PC-3 (cell line): ENCODE data around the gene C1QTNF4. TPM values are rescaled to one million over a fixed set of nuclear protein-coding genes. Genes with fewer than 3 reads are reported as not detected.

Experiments
- ATAC-seq: fragments of 200-7000 bp; cut with Tn5 transposase; 2 replicates; pipeline ENCODE4 v1.9.1; 2020; ENCODE audit warnings: mild to moderate bottlenecking, moderate library complexity
- BruUV-seq: library from RNA; stranded (reverse); fragments of 400-500 nt; replicated peaks from 2 replicates; lab custom pipeline; 2021; lab: Mats Ljungman, UMichigan
- CTCF ChIA-PET: fragments of 300-600 bp; sonication (Branson Sonifier 250); formaldehyde crosslinking; loops from one replicate; lab custom pipeline; 2022; ENCODE audit warnings: antibody characterized with exemption; lab: Charles Lee
- POLR2A ChIA-PET: fragments of 300-600 bp; sonication (Branson Sonifier 250); formaldehyde crosslinking; loops from one replicate; lab custom pipeline; 2022; ENCODE audit warnings: antibody characterized with exemption; ENCODE audit not compliant: unreplicated experiment; lab: Charles Lee
- DNase-seq: peaks from one replicate; pipeline ENCODE4 v3.0.0-alpha.2; 2015
- H2AFZ ChIP-seq: fragments of 300-600 bp; sonication (generic); 2 replicates; pipeline ENCODE4 v1.6.0; 2016; ENCODE audit warnings: antibody characterized with exemption, low read length
- H3F3A ChIP-seq: fragments of 300-600 bp; sonication (generic); one replicate; pipeline ENCODE4 v1.6.0; 2017; ENCODE audit warnings: antibody characterized with exemption, low read length, control low read depth, mild to moderate bottlenecking; ENCODE audit not compliant: unreplicated experiment
- H3K27ac ChIP-seq: fragments of 300-600 bp; sonication (generic); 2 replicates; pipeline ENCODE4 v1.5.1; 2016; ENCODE audit warnings: mild to moderate bottlenecking, low read length
- H3K27me3 ChIP-seq: fragments of 300-600 bp; sonication (generic); 2 replicates; pipeline ENCODE4 v1.6.1; 2016; ENCODE audit warnings: low read length, mixed read lengths
- H3K36me3 ChIP-seq: fragments of 300-600 bp; sonication (generic); 2 replicates; pipeline ENCODE4 v1.6.1; 2016; ENCODE audit warnings: low read depth, mixed run types, low read length, mixed read lengths
- H3K4me1 ChIP-seq: fragments of 300-600 bp; sonication (generic); 2 replicates; pipeline ENCODE4 v1.5.1; 2016; ENCODE audit warnings: low read length; ENCODE audit not compliant: insufficient read depth
- H3K4me2 ChIP-seq: fragments of 300-600 bp; sonication (generic); 2 replicates; pipeline ENCODE4 v1.6.0; 2016; ENCODE audit warnings: low read length
- H3K4me3 ChIP-seq: fragments of 300-600 bp; sonication (generic); 2 replicates; pipeline ENCODE4 v1.5.1; 2016; ENCODE audit warnings: mild to moderate bottlenecking, low read length, mixed read lengths
- H3K79me2 ChIP-seq: fragments of 300-600 bp; sonication (generic); 2 replicates; pipeline ENCODE4 v1.6.1; 2017; ENCODE audit warnings: low read length, mixed read lengths
- H3K9ac ChIP-seq: fragments of 300-600 bp; sonication (generic); 2 replicates; pipeline ENCODE4 v1.6.0; 2016; ENCODE audit warnings: mild to moderate bottlenecking, low read length
- H3K9me2 ChIP-seq: fragments of 300-600 bp; sonication (generic); replicated peaks from 2 replicates; pipeline ENCODE4 v1.6.1; 2016; ENCODE audit warnings: mixed run types, low read length, mixed read lengths
- H3K9me3 ChIP-seq: fragments of 300-600 bp; sonication (generic); 2 replicates; pipeline ENCODE4 v1.6.1; 2016; ENCODE audit warnings: low read length, mixed read lengths
- H4K20me1 ChIP-seq: fragments of 300-600 bp; sonication (generic); 2 replicates; pipeline ENCODE4 v1.6.1; 2016; ENCODE audit warnings: low read length, mixed read lengths
- CTCF ChIP-seq: fragments of 300-600 bp; sonication (generic); conservative IDR thresholded peaks from 2 replicates; pipeline ENCODE4 v1.5.1; 2017; ENCODE audit warnings: antibody characterized with exemption, low read depth, mild to moderate bottlenecking, low read length
- EZH2 ChIP-seq: fragments of 300-600 bp; sonication (generic); IDR thresholded peaks from one replicate; pipeline ENCODE4 v1.6.1; 2017; ENCODE audit warnings: antibody characterized with exemption, mild to moderate bottlenecking, low read length; ENCODE audit not compliant: unreplicated experiment
- EZH2phosphoT487 ChIP-seq: fragments of 300-600 bp; sonication (generic); IDR thresholded peaks from 2 replicates; pipeline ENCODE4 v1.6.1; 2018; ENCODE audit warnings: mild to moderate bottlenecking, antibody characterized with exemption, low read length, borderline replicate concordance
- intact Hi-C: fragments of 100-400 bp; cut with micrococcal nuclease; formaldehyde crosslinking; loops from 2 replicates; pipeline ENCODE4 v1.9.0; 2023
- total RNA-seq: library from RNA; depleted of rRNA; stranded (reverse); fragments of >200 nt; gene quantifications from 2 replicates; pipeline ENCODE4 v1.2.3, GENCODE V29; 2014

C1QTNF4 gene
- total RNA-seq, 1 experiment from 2014 or later, result not detected

DNA sequence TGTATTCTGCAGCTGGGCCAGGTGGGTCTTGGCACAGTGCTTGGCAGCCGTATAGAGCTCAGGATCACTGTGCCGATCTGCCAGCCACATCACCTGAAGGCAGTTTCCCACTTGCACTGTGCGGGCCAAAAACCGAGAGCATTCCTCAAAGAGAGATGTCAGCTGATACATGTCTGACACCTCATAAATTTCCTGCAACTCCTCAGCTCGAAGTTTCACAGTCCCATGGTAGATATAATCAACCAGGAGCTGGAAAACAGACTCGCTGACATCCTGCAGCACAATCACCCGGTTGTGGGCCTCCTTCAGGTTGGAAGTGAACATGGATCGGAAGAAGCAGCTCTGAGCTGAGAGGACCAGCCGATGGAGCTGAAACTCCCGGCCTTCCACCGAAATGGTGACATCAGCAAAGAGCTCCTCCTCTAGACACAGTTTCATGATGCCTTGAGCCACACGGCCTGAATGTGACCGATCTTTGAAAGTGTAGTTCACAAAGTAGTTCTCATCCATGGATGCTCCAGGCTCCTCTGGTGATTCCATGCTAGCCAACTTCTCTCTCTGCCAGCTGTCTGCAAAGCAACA is 16.7 kb downstream of the C1QTNF4 start:
- BruUV-seq, result no TSS peak
- no peaks in the 10 kb centered on the region for H4K20me1 ChIP-seq
- TF ChIP-seq CTCF, result no peak
- no peak for TF ChIP-seq EZH2
- TF ChIP-seq EZH2phosphoT487, result no peak
- H3K79me2 ChIP-seq, result peaks cover 43% of the 10 kb centered on the region
- POLR2A ChIA-PET, result no interaction called here
- H3K27ac ChIP-seq, result no peak overlapping the region
- CTCF ChIA-PET, result no interaction called here
- intact Hi-C loops, result no loop called here
- H3K9ac ChIP-seq, result 0 out of 2 replicates have a peak overlapping the region, but pooled peaks have one; percentile 97
- H3F3A ChIP-seq, result no peaks in the 10 kb centered on the region
- H3K27me3 ChIP-seq, result no peaks in the 10 kb centered on the region
- DNase-seq (no peak), ATAC-seq (no peak)
- H3K4me2 ChIP-seq, result peak overlapping the region; percentile 91
- no peaks in the 10 kb centered on the region for H3K9me3 ChIP-seq
- peaks cover 15% of the 10 kb centered on the region for H3K4me1 ChIP-seq
- no peaks in the 10 kb centered on the region for H3K9me2 ChIP-seq
- no peak overlapping the region for H2AFZ ChIP-seq
- peak overlapping the region; percentile 95; the same call in 1 of the 2 replicates for H3K4me3 ChIP-seq
- peaks cover 32% of the 10 kb centered on the region for H3K36me3 ChIP-seq

DNA sequence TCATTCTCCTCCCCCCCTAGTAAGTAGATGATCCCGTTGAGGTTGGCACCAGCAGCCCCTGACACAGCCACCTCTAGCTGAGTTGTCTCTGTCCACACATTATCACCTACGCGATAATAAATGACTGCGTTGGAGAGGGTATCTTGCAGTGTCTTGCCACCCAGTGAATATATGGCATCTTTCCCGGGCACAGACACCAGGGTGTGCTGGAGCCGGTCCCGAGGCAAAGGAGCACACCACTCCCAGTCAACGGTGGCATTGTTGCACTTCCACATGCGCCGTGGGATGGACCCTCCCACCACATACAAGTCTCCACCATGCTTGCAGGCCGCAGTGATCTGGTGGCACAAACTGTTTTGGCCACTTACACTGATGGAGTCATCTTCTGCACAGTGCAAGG is 20.9 kb downstream of the C1QTNF4 start:
- no peaks in the 10 kb centered on the region for H3F3A ChIP-seq
- intact Hi-C loops, result no loop called here
- no peaks in the 10 kb centered on the region for H3K27me3 ChIP-seq
- no peak for ATAC-seq
- no peak overlapping the region for H3K27ac ChIP-seq
- H3K9me2 ChIP-seq, result no peaks in the 10 kb centered on the region
- peaks cover 46% of the 10 kb centered on the region for H3K79me2 ChIP-seq
- CTCF ChIA-PET, result no interaction called here
- no peak overlapping the region for H2AFZ ChIP-seq
- BruUV-seq, result no TSS peak
- H3K4me1 ChIP-seq, result peaks cover 14% of the 10 kb centered on the region
- POLR2A ChIA-PET, result no interaction called here
- H4K20me1 ChIP-seq, result peaks cover 7% of the 10 kb centered on the region
- TF ChIP-seq EZH2phosphoT487 (no peak), CTCF (no peak), EZH2 (no peak)
- H3K36me3 ChIP-seq, result peaks cover 27% of the 10 kb centered on the region
- no peak overlapping the region for H3K4me3 ChIP-seq
- no peak overlapping the region for H3K9ac ChIP-seq
- DNase-seq, result no peak
- H3K9me3 ChIP-seq, result no peaks in the 10 kb centered on the region
- H3K4me2 ChIP-seq, result no peak overlapping the region

- H3K9me3 ChIP-seq, result no peaks in the 10 kb centered on the region
- H3F3A ChIP-seq, result no peaks in the 10 kb centered on the region
- H3K4me1 ChIP-seq, result peaks cover 9% of the 10 kb centered on the region
- H3K27me3 ChIP-seq, result no peaks in the 10 kb centered on the region
- no peak for TF ChIP-seq EZH2phosphoT487
- no peak for TF ChIP-seq EZH2
- TF ChIP-seq CTCF, result no peak
- no peak overlapping the region for H3K27ac ChIP-seq
- peaks cover 46% of the 10 kb centered on the region for H3K79me2 ChIP-seq
- peaks cover 27% of the 10 kb centered on the region for H3K36me3 ChIP-seq
- no TSS peak for BruUV-seq
- H4K20me1 ChIP-seq, result peaks cover 7% of the 10 kb centered on the region
- POLR2A ChIA-PET, result no interaction called here
- no peak for DNase-seq
- no peak overlapping the region for H3K9ac ChIP-seq
- no peak for ATAC-seq
- no peak overlapping the region for H3K4me2 ChIP-seq
- H2AFZ ChIP-seq, result no peak overlapping the region
- H3K9me2 ChIP-seq, result no peaks in the 10 kb centered on the region
- CTCF ChIA-PET, result no interaction called here
- H3K4me3 ChIP-seq, result no peak overlapping the region
- intact Hi-C loops, result no loop called here
Observed at GRCh38 chr11:47572715-47573255, 21.4 kb downstream of the C1QTNF4 start.
